RWPE2 (cell line): ENCODE results near the gene EIF4EBP3.

Experiments
- ATAC-seq: fragments of 200-7000 bp; cut with Tn5 transposase; 3 replicates; pipeline ENCODE4 v1.9.1; 2021; ENCODE audit warnings: low read depth
- DNase-seq: peaks from one replicate; pipeline ENCODE4 v3.0.0-alpha.2; 2020; ENCODE audit warnings: low spot score
- H3K27ac ChIP-seq: fragments of 450-650 bp; 2 replicates; pipeline ENCODE4 v1.5.1; 2017; ENCODE audit warnings: mild to moderate bottlenecking; ENCODE audit not compliant: poor library complexity, severe bottlenecking
- H3K27me3 ChIP-seq: fragments of 250-450 bp; sonication (Bioruptor Pico); 2 replicates; pipeline ENCODE4 v1.5.1; 2021; ENCODE audit warnings: mild to moderate bottlenecking, moderate library complexity; ENCODE audit not compliant: insufficient read depth, poor library complexity, severe bottlenecking
- H3K36me3 ChIP-seq: fragments of 250-450 bp; sonication (Bioruptor Pico); 2 replicates; pipeline ENCODE4 v1.5.1; 2020; ENCODE audit warnings: low read depth, mild to moderate bottlenecking, moderate library complexity
- H3K4me1 ChIP-seq: fragments of 250-450 bp; sonication (Bioruptor Pico); 2 replicates; pipeline ENCODE4 v1.5.1; 2021; ENCODE audit warnings: mild to moderate bottlenecking, moderate library complexity; ENCODE audit not compliant: insufficient read depth, poor library complexity, severe bottlenecking
- H3K4me3 ChIP-seq: fragments of 250-450 bp; sonication (Bioruptor Pico); 2 replicates; pipeline ENCODE4 v1.5.1; 2021; ENCODE audit warnings: mild to moderate bottlenecking, moderate library complexity; ENCODE audit not compliant: severe bottlenecking
- H3K9me3 ChIP-seq: fragments of 250-450 bp; sonication (Bioruptor Pico); 2 replicates; pipeline ENCODE4 v1.5.1; 2021; ENCODE audit warnings: mild to moderate bottlenecking, moderate library complexity; ENCODE audit not compliant: severe bottlenecking
- TF ChIP-seq, protein P1 (sequence below): fragments of 450-650 bp; IDR thresholded peaks from one replicate; pipeline ENCODE4 v1.5.1; 2017; ENCODE audit warnings: mild to moderate bottlenecking, moderate library complexity; ENCODE audit not compliant: poor library complexity, severe bottlenecking

Gene EIF4EBP3

DNA sequence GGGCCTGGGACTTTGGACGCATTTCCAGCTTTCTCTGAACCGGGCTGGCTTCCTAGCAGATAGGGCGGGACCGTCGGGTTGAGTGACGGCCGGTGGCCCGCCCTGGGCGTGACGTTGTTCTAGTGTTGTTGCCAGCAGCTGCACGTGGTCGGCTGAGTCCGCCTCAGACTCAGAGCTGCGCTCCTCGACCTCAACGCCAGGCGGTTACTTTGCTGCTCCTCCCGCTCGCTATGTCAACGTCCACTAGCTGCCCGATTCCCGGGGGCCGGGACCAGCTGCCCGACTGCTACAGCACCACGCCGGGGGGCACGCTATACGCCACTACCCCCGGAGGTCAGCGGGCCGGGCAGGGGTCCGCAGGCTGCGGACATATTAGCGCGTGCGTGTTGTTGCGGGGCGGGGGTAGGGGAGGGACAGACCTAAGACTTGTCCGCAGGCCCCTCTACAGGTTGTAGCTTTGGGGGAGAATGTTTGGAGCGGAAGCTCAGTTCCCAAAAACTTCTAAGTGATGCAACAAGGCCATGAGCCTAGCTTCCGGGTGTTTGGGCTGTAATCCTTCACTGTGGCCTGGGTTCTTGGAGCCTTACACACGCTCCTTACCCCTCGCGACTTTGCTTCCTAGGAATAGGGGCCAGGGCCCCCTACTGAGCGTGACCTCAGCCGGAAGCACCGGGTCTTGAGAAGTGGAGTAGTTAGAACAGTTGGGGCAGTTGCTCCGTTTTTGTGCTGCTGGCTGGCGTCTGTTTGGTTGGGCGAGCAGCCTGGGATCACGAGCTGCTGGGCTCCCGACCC is at the start of gene EIF4EBP3:
Gene EIF4EBP3, plus strand, starts transcription at position 155 of the 792 bp plus-strand sequence. Its CDS starts 76 bp downstream, at position 231.
- peak within 1 kb of the TSS; percentile 10 for H3K4me3 ChIP-seq
- TF ChIP-seq, protein P1, sequence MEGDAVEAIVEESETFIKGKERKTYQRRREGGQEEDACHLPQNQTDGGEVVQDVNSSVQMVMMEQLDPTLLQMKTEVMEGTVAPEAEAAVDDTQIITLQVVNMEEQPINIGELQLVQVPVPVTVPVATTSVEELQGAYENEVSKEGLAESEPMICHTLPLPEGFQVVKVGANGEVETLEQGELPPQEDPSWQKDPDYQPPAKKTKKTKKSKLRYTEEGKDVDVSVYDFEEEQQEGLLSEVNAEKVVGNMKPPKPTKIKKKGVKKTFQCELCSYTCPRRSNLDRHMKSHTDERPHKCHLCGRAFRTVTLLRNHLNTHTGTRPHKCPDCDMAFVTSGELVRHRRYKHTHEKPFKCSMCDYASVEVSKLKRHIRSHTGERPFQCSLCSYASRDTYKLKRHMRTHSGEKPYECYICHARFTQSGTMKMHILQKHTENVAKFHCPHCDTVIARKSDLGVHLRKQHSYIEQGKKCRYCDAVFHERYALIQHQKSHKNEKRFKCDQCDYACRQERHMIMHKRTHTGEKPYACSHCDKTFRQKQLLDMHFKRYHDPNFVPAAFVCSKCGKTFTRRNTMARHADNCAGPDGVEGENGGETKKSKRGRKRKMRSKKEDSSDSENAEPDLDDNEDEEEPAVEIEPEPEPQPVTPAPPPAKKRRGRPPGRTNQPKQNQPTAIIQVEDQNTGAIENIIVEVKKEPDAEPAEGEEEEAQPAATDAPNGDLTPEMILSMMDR: peak; percentile 47
- H3K27ac ChIP-seq: peak within 1 kb of the TSS; percentile 5
- H3K27me3 ChIP-seq: no peaks in the 10 kb centered on the region
- peak; percentile 95 for ATAC-seq
- peaks cover 55% of the 10 kb centered on the region for H3K36me3 ChIP-seq
- H3K9me3 ChIP-seq: no peaks in the 10 kb centered on the region
- H3K4me1 ChIP-seq: peaks cover 9% of the 10 kb centered on the region
- peak; percentile 95 for DNase-seq

DNA sequence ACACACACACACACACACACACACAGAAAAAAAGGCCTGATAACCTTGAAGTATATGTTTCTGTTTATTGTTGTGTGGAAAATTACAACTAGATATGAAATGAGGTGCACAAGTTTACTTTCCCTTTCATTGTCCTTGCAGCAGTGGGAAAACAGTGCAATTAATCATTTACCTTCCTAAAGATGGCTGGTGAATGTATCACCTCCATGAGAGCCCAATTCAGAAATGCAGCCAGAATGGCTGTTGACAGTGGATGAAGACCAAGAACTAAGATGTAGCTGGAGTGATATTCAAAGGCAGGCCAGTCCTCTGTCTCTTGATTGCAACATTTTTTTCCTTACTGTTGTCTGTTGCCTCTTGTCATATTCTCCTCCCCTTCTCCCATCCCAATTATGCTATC is 49.6 kb upstream of the EIF4EBP3 start:
- Histone ChIP-seq H3K4me1 (no peaks in the 10 kb centered on the region), H3K36me3 (peaks cover 74% of the 10 kb centered on the region), H3K9me3 (no peaks in the 10 kb centered on the region), H3K27me3 (no peaks in the 10 kb centered on the region), H3K4me3 (no peak overlapping the region), H3K27ac (no peak overlapping the region)
- DNase-seq (no peak), ATAC-seq (peak; percentile 21; the same call in 1 of the 3 replicates)
- TF ChIP-seq, protein P1: no peak

DNA sequence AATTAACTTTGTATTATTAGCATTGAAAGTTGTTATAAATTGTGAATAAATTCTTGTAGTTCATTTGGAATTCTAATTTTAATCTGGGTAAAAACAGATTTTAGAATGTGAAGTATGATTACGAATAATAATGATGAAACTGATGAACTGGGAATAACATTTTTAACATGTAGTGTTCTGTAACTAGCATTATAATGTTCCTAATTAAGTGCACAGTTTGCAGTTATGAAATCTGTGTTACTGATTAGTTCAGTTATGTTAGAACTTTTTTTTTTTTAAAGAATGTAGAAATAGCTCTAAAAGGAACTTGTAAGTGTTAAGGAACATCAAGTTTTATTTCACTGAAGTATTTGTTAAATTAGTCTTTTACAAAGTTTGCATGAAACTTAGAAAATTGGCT is 48.9 kb upstream of the EIF4EBP3 start:
- no peaks in the 10 kb centered on the region for H3K27me3 ChIP-seq
- TF ChIP-seq, protein P1: no peak
- DNase-seq (no peak), ATAC-seq (no peak)
- H3K9me3 ChIP-seq: no peaks in the 10 kb centered on the region
- H3K27ac ChIP-seq: no peak overlapping the region
- H3K36me3 ChIP-seq: peaks cover 71% of the 10 kb centered on the region
- no peaks in the 10 kb centered on the region for H3K4me1 ChIP-seq
- no peak overlapping the region for H3K4me3 ChIP-seq

DNA sequence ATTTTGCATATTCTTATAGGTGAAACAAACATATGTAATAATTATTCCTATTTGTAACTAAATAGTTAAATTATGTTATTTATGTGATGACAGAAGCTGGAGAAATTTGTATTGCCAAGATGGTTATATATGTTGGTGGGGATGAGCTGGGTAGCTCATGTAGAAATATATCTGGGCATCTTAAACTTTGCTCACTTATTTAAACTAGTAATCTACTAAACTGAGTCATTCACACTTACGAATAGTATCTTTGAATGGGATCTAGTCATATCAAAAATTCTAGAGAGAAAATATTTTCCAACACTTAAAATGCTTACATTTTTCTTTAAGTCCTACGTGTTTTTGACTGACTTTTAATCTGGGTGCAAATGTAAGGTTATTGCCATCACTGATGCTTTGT is 44.6 kb upstream of the EIF4EBP3 start:
- H3K27me3 ChIP-seq: no peaks in the 10 kb centered on the region
- TF ChIP-seq, protein P1: no peak
- H3K36me3 ChIP-seq: peaks cover 75% of the 10 kb centered on the region
- H3K27ac ChIP-seq: no peak overlapping the region
- no peaks in the 10 kb centered on the region for H3K4me1 ChIP-seq
- H3K4me3 ChIP-seq: no peak overlapping the region
- no peaks in the 10 kb centered on the region for H3K9me3 ChIP-seq
- ATAC-seq: no peak
- no peak for DNase-seq

DNA sequence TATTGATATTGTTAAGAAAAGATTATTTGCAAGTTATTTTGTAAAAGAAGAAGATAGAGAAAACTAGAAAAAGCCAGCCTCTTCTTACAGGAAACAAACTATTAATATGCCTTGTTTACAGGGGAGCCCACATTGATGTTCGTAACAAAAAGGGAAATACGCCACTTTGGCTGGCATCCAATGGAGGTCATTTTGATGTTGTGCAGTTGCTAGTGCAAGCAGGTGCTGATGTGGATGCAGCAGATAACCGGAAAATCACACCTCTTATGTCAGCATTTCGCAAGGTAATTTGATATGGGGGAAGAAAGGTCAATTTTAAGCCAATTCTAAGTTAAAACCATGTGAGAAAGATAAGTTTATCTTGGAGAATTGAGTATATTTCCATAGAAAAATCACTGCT is 37.6 kb upstream of the EIF4EBP3 start:
- no peak for DNase-seq
- H3K4me3 ChIP-seq: no peak overlapping the region
- no peaks in the 10 kb centered on the region for H3K9me3 ChIP-seq
- no peaks in the 10 kb centered on the region for H3K27me3 ChIP-seq
- ATAC-seq: no peak
- H3K36me3 ChIP-seq: peaks cover 98% of the 10 kb centered on the region
- H3K27ac ChIP-seq: no peak overlapping the region
- TF ChIP-seq, protein P1: no peak
- no peaks in the 10 kb centered on the region for H3K4me1 ChIP-seq
